ENCODE results near the gene MTFP1. TPM values are rescaled to one million over a fixed set of nuclear protein-coding genes. Genes with fewer than 3 reads are reported as not detected.

MTFP1 gene
- polyA plus RNA-seq, 6 donors from 2014 or later = 2.6 to 18.0 (median 13.2) TPM

Other genes starting within 250 kb of the MTFP1 start
- gene LIF, start 179.0 kb upstream of the MTFP1 start, polyA plus RNA-seq (ENCODE audit: low read depth in 6 of 6) = not detected
- gene OSM, start 158.9 kb upstream of the MTFP1 start, polyA plus RNA-seq (ENCODE audit: low read depth in 6 of 6) = 1 to 10 TPM in 5 of 6 donors, under 1 TPM in 1; 0.66 to 4.7 (median 1.3) TPM
- gene CASTOR1, start 136.3 kb upstream of the MTFP1 start, polyA plus RNA-seq (ENCODE audit: low read depth in 6 of 6) = 10 to 100 TPM in 5 of 6 donors, not detected in 1; 11.0 to 18.5 (median 14.7) TPM
- 10 to 100 TPM; 39.9 to 54.0 (median 40.7) TPM for gene TBC1D10A, start 98.8 kb upstream of the MTFP1 start, polyA plus RNA-seq (ENCODE audit: low read depth in 6 of 6)
- 100 to 1,000 TPM in 1 of 6 donors, 10 to 100 TPM in 5; 34.1 to 110 (median 80.3) TPM for gene SF3A1, start 68.9 kb upstream of the MTFP1 start, polyA plus RNA-seq (ENCODE audit: low read depth in 6 of 6)
- gene CCDC157, start 68.8 kb upstream of the MTFP1 start, polyA plus RNA-seq (ENCODE audit: low read depth in 6 of 6) = 1 to 10 TPM in 3 of 6 donors, under 1 TPM in 2, not detected in 1; 0.47 to 2.6 (median 1.6) TPM
- gene RNF215, start 38.4 kb upstream of the MTFP1 start, polyA plus RNA-seq (ENCODE audit: low read depth in 6 of 6) = 1 to 10 TPM in 1 of 6 donors, under 1 TPM in 4, not detected in 1; 0.30 to 1.0 (median 0.95) TPM
- gene SEC14L2, start 28.8 kb upstream of the MTFP1 start, polyA plus RNA-seq (ENCODE audit: low read depth in 6 of 6) = 1 to 10 TPM in 3 of 6 donors, under 1 TPM in 3; 0.60 to 2.6 (median 1.0) TPM
- not detected for gene SEC14L3, start 46.2 kb downstream of the MTFP1 start, polyA plus RNA-seq (ENCODE audit: low read depth in 6 of 6)
- not detected for gene SEC14L4, start 79.9 kb downstream of the MTFP1 start, polyA plus RNA-seq (ENCODE audit: low read depth in 6 of 6)
- gene SEC14L6, start 121.0 kb downstream of the MTFP1 start, polyA plus RNA-seq (ENCODE audit: low read depth in 6 of 6) = not detected
- under 1 TPM in 4 of 6 donors, not detected in 2; 0.24 to 0.65 (median 0.49) TPM for gene GAL3ST1, start 148.9 kb downstream of the MTFP1 start, polyA plus RNA-seq (ENCODE audit: low read depth in 6 of 6)
- gene PES1, start 166.1 kb downstream of the MTFP1 start, polyA plus RNA-seq (ENCODE audit: low read depth in 6 of 6) = 10 to 100 TPM; 25.9 to 49.9 (median 36.9) TPM
- gene TCN2, start 181.4 kb downstream of the MTFP1 start, polyA plus RNA-seq (ENCODE audit: low read depth in 6 of 6) = under 1 TPM in 1 of 6 donors, not detected in 5; 0.80 TPM
- gene SLC35E4, start 210.0 kb downstream of the MTFP1 start, polyA plus RNA-seq (ENCODE audit: low read depth in 6 of 6) = under 1 TPM in 5 of 6 donors, not detected in 1; 0.09 to 0.45 (median 0.33) TPM
- 10 to 100 TPM in 5 of 6 donors, 1 to 10 TPM in 1; 9.0 to 18.1 (median 12.3) TPM for gene DUSP18, start 242.1 kb downstream of the MTFP1 start, polyA plus RNA-seq (ENCODE audit: low read depth in 6 of 6)